Measurements from ENCODE around the gene CCDC170.

DNA sequence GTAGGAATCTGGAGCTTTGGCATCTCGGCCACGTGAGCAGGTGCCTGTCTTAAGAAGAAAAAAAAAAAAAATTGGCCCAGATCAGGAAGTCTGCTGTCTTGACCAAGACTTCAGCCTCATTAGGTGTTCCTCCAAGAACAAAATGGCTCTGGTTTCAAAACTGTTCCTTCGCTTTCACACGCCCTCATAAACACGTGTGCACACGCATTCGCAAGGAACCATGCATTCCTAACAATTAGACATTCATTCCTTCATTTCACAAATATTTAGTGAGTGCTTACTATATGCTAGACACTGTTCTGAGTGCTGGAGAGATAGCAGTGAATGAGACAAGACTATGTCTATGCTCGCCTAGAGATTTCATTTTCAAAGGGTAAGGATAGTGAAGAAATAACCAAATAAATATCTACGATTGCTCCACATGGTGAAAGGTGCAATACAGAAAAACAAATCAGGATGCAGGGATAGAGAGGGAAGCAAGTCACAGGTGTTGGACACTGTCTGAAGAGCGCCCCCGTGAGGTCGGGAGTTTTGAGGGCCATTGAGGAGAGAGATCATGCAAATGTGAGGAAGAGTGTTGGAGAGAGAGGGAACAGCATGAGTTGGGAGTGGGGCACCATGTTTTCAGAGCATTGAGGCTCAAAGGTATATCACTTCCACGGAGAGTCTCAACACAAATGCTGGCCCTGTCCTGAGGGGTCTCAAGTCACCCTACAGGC, 53.3 kb downstream of the CCDC170 start:
- no peak for TF ChIP-seq POLR2A (IDR thresholded peaks at IDR 0.05; ENCODE audit: borderline replicate concordance, extremely low read depth, insufficient read depth, insufficient read length)
- TF ChIP-seq, protein P1, sequence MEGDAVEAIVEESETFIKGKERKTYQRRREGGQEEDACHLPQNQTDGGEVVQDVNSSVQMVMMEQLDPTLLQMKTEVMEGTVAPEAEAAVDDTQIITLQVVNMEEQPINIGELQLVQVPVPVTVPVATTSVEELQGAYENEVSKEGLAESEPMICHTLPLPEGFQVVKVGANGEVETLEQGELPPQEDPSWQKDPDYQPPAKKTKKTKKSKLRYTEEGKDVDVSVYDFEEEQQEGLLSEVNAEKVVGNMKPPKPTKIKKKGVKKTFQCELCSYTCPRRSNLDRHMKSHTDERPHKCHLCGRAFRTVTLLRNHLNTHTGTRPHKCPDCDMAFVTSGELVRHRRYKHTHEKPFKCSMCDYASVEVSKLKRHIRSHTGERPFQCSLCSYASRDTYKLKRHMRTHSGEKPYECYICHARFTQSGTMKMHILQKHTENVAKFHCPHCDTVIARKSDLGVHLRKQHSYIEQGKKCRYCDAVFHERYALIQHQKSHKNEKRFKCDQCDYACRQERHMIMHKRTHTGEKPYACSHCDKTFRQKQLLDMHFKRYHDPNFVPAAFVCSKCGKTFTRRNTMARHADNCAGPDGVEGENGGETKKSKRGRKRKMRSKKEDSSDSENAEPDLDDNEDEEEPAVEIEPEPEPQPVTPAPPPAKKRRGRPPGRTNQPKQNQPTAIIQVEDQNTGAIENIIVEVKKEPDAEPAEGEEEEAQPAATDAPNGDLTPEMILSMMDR (IDR thresholded peaks at IDR 0.05 in 2 of 3, conservative IDR thresholded peaks at IDR 0.05 in 1 of 3; ENCODE audit: borderline replicate concordance in 1 of 3, insufficient read depth in 1 of 3, low read depth in 2 of 3, low read length in 2 of 3) = peak in 2 of 3 experiments; percentile 7 to 39; a peak in 2 of 6 replicates
- no peak for TF ChIP-seq EZH2 (IDR thresholded peaks at IDR 0.05)
- no peak for TF ChIP-seq EZH2phosphoT487 (IDR thresholded peaks at IDR 0.05; ENCODE audit: borderline replicate concordance)
- no peak for TF ChIP-seq POLR2AphosphoS5 (IDR thresholded peaks at IDR 0.05; ENCODE audit: low read depth, low read length)
- TF ChIP-seq, protein P2, sequence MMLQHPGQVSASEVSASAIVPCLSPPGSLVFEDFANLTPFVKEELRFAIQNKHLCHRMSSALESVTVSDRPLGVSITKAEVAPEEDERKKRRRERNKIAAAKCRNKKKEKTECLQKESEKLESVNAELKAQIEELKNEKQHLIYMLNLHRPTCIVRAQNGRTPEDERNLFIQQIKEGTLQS (IDR thresholded peaks at IDR 0.05) = no peak
- TF ChIP-seq SP1 (IDR thresholded peaks at IDR 0.05; ENCODE audit: low read depth) = no peak
- TF ChIP-seq ZNF274 (IDR thresholded peaks at IDR 0.05; ENCODE audit: low read depth, low read length) = no peak
- TF ChIP-seq CEBPB (IDR thresholded peaks at IDR 0.05; ENCODE audit: low read depth) = no peak
- TF ChIP-seq ELF1 (IDR thresholded peaks at IDR 0.05; ENCODE audit: borderline replicate concordance, low read depth) = no peak
